GM12891 (cell line): Measurements from ENCODE around the gene ADK.

Source experiments
- PAX5 ChIP-seq: IDR thresholded peaks from 2 replicates; pipeline ENCODE4 v1.6.1; 2011; ENCODE audit warnings: low read length, moderate library complexity, mild to moderate bottlenecking; ENCODE audit not compliant: insufficient read depth, severe bottlenecking
- POLR2A ChIP-seq: IDR thresholded peaks from 2 replicates; pipeline ENCODE4 v1.6.1; 2011; ENCODE audit warnings: low read depth, low read length, control low read depth
- POLR2AphosphoS5 ChIP-seq: IDR thresholded peaks from 2 replicates; pipeline ENCODE4 v1.6.1; 2011; ENCODE audit warnings: low read depth, low read length, control low read depth
- POU2F2 ChIP-seq: IDR thresholded peaks from 2 replicates; pipeline ENCODE4 v1.6.1; 2011; ENCODE audit warnings: low read depth, mild to moderate bottlenecking, control low read depth, low read length, moderate library complexity
- SPI1 ChIP-seq: IDR thresholded peaks from 2 replicates; pipeline ENCODE4 v1.6.1; 2011; ENCODE audit warnings: low read depth, low read length, control low read depth
- TAF1 ChIP-seq: IDR thresholded peaks from 2 replicates; pipeline ENCODE4 v1.6.1; 2011; ENCODE audit warnings: low read depth, low read length, control low read depth

DNA sequence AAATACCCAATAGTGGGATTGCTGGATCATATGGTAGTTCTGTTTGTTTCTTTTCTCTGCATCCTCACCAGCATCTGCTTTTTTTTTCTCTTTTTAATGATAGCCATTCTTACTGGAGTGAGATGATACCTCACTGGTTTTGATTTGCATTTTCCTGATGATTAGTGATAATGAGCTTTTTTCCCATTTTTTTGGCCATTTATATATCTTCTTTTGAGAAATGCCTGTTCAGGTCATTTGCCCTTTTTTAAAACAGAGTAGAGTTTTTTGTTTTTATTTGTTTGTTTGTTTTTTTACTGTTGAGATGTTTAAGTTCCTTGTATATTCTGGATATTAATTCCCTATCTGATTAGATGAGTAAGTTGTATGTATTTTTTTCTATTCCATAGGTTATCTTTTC is 469.6 kb downstream of the ADK start:
- TF ChIP-seq POLR2AphosphoS5: no peak
- TF ChIP-seq POLR2A: no peak
- no peak for TF ChIP-seq SPI1
- TF ChIP-seq TAF1: no peak
- TF ChIP-seq POU2F2: no peak
- TF ChIP-seq PAX5: no peak
